ENCODE results near the gene DDX10. TPM values are rescaled to one million over a fixed set of nuclear protein-coding genes. Genes with fewer than 3 reads are reported as not detected.
A peak's percentile ranks its signal among the peaks of the same experiment; 100 is the strongest.
"Not testable (repeated sequence)": the region's sequence is repeated elsewhere in the genome, so short reads cannot be mapped to it uniquely, and the experiment has no call there.

The DDX10 gene
- total RNA-seq (2014; rRNA removed): 27.8 and 28.5 TPM in 2 replicates
- 10.5 TPM for polyA plus RNA-seq (2012)

DNA sequence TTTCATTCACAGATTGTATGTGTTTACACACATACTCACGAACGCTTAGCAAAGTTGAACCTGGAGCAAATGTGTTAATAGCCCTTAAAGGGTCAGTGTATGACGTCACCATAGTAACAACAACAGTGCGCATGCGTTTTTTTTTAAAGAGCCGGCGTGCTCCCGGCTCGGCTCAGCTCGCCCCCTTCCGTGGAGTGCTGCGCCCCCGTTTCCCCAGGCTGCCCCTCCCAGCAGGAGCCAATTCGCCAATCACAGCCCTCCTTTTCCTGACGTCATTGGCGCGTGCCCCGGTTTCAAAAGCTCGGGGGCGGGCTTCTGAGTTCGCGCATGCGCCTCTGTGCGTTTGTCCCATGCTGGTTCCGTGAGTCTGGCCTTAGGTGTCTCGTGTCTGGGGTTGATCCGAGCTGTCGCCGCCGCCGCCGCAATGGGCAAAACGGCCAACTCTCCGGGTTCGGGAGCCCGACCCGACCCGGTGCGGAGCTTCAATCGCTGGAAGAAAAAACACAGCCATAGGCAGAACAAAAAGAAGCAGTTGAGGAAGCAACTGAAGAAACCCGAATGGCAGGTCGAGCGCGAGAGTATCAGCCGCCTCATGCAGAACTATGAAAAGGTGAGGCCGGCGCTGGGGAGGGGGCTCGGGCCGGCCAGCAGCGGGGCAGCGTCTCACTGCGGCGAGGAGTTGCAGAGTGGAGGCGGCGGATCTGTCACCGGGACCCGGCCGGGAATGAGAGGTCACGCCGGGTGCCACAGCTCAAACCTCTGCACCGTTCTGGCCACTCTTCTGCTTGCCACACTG, at the start of gene DDX10:
Gene DDX10 (plus strand): TSS at position 340 of the 796 bp plus-strand sequence. CDS start 85 bp downstream, at position 425.
- DNase-seq (ENCODE audit: low read depth): peak; percentile 98

GRCh38 chr11:108616549-108616948, 48.3 kb upstream of the DDX10 start:
- DNase-seq (ENCODE audit: low read depth): peak; percentile 98

DNA sequence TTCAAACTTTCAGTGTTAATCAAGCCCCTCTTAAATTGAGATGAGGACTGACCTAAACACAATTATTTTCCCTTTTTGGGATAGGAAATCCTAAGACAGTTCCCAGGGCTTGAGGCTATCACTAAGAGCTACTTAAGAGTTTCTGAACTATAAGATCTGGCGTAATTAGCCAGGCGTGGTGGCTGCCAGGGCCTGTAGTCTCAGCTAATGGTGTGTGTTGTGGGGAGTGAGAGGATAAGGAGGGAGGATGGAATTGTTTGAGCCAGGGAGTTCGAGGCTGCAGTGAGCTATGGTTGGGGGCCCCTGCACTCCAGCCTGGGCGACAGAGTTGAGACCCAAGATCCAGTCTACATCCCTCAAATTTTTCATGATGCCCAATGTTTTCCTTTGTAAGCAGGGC, 47.8 kb upstream of the DDX10 start:
- DNase-seq (ENCODE audit: low read depth): no peak

GRCh38 chr11:108618529-108618928, 46.3 kb upstream of the DDX10 start:
- peak; percentile 41 for DNase-seq (ENCODE audit: low read depth)

DNA sequence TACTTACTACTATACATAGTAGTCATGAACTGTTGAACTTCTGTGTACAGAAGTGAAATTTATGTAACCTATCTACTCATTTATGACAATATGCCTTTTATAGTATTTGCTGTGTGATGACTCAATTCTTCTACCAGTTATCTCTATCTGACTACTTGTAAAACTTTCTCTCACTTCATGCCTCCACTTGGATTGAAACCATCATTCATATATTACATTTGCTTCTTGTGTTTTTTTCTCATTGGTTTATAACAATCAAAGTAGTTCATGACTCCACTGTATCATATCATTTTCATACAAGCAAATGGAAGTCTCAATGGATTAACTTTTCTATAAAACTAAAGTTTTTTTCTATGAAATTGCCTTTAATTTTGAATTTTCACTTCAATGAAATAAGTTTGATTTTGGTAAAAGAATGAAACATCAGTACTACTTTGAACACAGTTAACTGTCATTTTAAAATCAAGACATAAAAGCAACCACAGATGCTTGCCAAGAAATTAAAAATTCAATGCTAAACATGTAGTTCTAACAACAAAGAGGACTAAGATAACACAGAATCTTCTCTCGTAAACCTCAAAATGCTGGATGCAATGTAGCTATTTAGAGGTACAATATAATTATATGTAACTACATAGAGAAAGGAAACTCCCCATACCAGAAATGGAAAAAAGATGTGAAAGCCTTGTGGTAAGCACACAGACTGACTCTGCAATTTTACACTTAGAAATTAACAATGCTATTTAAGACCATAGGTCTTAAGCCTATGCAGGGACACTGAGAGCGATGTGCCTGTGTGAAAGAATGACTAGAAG, 43.7 kb upstream of the DDX10 start:
- peak; percentile 49 for DNase-seq (ENCODE audit: low read depth)

- DNase-seq (ENCODE audit: low read depth): no peak
Observed at GRCh38 chr11:108622341-108622740, 42.5 kb upstream of the DDX10 start.

GRCh38 chr11:108624196-108624925, 40.5 kb upstream of the DDX10 start:
- no peak for DNase-seq (ENCODE audit: low read depth)

- DNase-seq (ENCODE audit: low read depth): no peak
Observed at GRCh38 chr11:108628326-108628725, 36.5 kb upstream of the DDX10 start.

DNA sequence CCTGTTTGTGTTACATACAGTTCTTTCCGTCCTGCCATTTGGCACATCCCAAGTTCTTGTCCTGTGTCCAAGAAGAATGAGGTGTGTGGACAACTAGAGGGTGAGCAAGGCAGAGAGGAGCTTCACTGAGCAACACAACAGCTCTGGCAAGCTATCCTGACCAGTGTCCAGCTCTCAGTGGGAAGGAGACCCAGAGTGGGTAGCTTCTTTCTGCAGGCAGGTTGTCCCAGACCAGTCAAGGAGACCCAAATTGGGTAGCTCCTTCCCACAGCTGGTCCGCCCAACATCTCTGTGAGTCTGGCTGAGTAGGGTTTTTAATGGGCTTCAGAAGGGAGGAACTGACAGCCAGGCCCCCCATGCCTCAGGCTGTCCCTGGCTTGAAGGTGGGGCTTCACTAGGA, 36.1 kb upstream of the DDX10 start:
- DNase-seq (ENCODE audit: low read depth): no peak

- no peak for DNase-seq (ENCODE audit: low read depth)
Observed at GRCh38 chr11:108629274-108629673, 35.6 kb upstream of the DDX10 start.

GRCh38 chr11:108632041-108632704, 32.7 kb upstream of the DDX10 start:
- DNase-seq (ENCODE audit: low read depth): peak; percentile 55

- DNase-seq (ENCODE audit: low read depth): no peak
Observed at GRCh38 chr11:108635106-108635505, 29.8 kb upstream of the DDX10 start.

DNA sequence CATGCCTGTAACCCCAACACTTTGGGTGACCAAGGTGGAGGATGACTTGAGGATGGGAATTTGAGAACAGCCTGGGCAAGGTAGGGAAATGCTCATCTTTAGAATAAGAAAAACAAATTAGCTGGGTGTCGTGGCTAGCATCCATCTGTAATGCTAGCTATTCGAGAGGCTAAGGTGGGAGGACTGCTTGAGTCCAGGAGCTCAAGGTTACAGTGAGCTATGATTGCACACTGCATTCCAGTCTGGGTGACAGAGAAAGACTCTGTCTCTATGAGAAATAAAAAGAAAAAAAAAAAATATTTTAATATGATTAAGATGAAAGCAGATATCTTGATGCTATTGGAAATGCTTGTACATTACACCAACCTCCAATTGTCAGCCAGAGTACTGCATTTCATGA, 28.6 kb upstream of the DDX10 start:
- no peak for DNase-seq (ENCODE audit: low read depth)

DNA sequence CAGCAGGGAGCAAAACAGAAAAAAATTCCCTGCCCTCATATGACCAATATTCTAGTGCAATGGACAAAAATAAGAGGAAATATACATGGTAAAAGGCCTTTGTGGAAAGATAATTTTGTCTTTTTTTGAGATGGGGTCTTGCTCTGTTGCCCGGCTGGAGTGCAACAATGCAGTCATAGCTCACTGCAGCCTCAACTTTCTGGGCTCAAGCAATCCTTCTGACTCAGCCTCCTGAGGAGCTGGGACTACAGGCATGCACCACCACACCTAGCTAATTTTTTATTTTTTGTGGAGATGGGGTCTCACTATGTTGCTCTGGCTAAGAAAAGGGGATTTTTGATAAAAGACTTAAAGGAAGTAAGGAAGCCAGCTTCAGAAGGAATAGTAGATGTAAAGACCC, 25.7 kb upstream of the DDX10 start:
- no peak for DNase-seq (ENCODE audit: low read depth)

- DNase-seq (ENCODE audit: low read depth): not testable (repeated sequence)
Observed at GRCh38 chr11:108641752-108642151, 23.1 kb upstream of the DDX10 start.

DNA sequence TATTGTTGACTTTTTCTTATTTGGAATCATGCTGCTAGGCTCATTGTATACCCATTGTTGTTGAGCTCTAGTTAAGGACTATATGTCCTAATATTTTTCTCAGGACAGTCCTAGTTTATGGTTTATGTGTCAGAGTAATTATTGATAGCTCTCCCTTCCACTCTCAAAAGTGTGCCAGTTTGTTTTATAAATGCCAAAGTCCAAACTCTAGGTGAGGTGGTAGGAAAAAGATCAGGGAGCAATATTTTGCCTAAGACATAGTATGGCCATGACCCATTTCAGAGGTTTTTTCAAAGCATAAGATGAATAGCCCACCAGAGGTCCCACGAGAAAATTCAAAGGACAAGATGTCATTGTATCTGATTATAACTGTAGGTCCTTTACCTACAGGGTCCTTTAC, 20.9 kb upstream of the DDX10 start:
- DNase-seq (ENCODE audit: low read depth): no peak

GRCh38 chr11:108645970-108646369, 18.9 kb upstream of the DDX10 start:
- DNase-seq (ENCODE audit: low read depth): no peak

DNA sequence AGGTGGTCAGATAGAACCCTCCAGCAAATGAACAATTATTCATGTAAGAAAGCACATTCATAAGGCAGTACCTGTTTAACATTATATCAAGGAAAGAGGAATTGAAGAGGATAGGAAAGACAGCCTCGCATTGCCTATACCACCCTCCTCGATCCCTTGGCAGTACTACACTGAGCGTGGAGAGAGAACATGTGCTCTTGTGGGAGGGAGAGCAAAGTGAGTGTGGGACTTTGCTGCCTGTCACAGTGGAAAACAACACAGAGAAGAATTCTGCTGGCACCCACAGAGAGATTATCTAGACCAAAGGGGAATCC, 17.5 kb upstream of the DDX10 start:
- no peak for DNase-seq (ENCODE audit: low read depth)

- peak; percentile 81 for DNase-seq (ENCODE audit: low read depth)
Observed at GRCh38 chr11:108647701-108648527, 17.0 kb upstream of the DDX10 start.

DNA sequence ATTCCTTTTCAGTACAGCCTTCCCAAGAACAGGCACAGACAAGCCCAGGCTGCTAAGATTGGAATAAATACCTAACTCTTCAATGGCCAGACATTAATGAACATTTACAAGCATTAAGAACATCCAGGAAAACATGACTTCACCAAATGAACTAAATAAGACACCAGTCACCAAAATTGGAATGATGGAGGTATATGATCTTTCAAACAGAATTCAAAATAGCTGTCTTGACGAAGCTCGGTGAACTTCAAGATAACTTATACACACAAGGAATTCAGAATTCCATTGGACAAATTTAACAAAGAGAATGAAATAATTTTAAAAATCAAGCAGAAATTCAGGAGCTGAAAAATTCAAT, 16.4 kb upstream of the DDX10 start:
- DNase-seq (ENCODE audit: low read depth): no peak

- not testable (repeated sequence) for DNase-seq (ENCODE audit: low read depth)
Observed at GRCh38 chr11:108654100-108654499, 10.8 kb upstream of the DDX10 start.

Measured in LHCN-M2 (cell line).